Endothelial cell of umbilical vein (primary cell): ENCODE data around the gene FUT6. TPM values are rescaled to one million over a fixed set of nuclear protein-coding genes. Genes with fewer than 3 reads are reported as not detected.

Experiments used
- BruUV-seq: library from RNA; stranded (reverse); fragments of 400-500 nt; replicated peaks from 2 replicates; lab custom pipeline; 2021; lab: Mats Ljungman, UMichigan
- CTCF ChIA-PET: fragments of 300-600, 350-600 bp; sonication (Branson Sonifier 250); formaldehyde crosslinking; loops from one replicate; lab custom pipeline; 2021; ENCODE audit warnings: antibody characterized with exemption, inconsistent platforms; lab: Charles Lee
- POLR2A ChIA-PET: fragments of 300-600, 350-600 bp; sonication (Branson Sonifier 250); formaldehyde crosslinking; loops from one replicate; lab custom pipeline; 2021; ENCODE audit warnings: antibody characterized with exemption, inconsistent platforms; lab: Charles Lee
- DNase-seq: peaks from one replicate; pipeline ENCODE4 v3.0.0-alpha.2; 2011; ENCODE audit warnings: low read depth, low spot score
- FAIRE-seq: peaks from 2 replicates; lab custom pipeline; 2011; peaks lifted over from hg19 to GRCh38; lab: Jason Lieb, UNC
- H2AFZ ChIP-seq: 2 replicates; pipeline ENCODE4 v1.6.0; 2012; ENCODE audit warnings: low read depth, low read length, control low read depth, inconsistent platforms
- H3K27ac ChIP-seq: 2 replicates; pipeline ENCODE4 v1.5.1; 2011; ENCODE audit warnings: low read depth, mild to moderate bottlenecking, control low read depth, low read length, moderate library complexity; ENCODE audit not compliant: insufficient read depth
- H3K27me3 ChIP-seq, 2 experiments: 2 replicates each; pipeline versions ENCODE4 v1.6.0 to v1.6.1; 2011; ENCODE audit warnings: low read length in 2 of 2, mixed read lengths in 1 of 2; ENCODE audit not compliant: control insufficient read depth in 2 of 2, insufficient read depth in 2 of 2
- H3K36me3 ChIP-seq, 2 experiments: 2 replicates in 1 of 2; 3 replicates in 1 of 2; pipeline ENCODE4 v1.5.1; 2011; ENCODE audit warnings: low read length in 2 of 2, mild to moderate bottlenecking in 1 of 2, moderate library complexity in 1 of 2; ENCODE audit not compliant: control insufficient read depth in 2 of 2, insufficient read depth in 2 of 2; ENCODE audit errors: extremely low read depth in 1 of 2
- H3K4me1 ChIP-seq: 3 replicates; pipeline ENCODE4 v1.5.1; 2011; ENCODE audit warnings: mild to moderate bottlenecking, low read length; ENCODE audit not compliant: control insufficient read depth, insufficient read depth; ENCODE audit errors: extremely low read depth
- H3K4me2 ChIP-seq: 2 replicates; pipeline ENCODE4 v1.6.1; 2011; ENCODE audit warnings: low read length, control low read depth, mixed read lengths; ENCODE audit not compliant: insufficient read depth
- H3K4me3 ChIP-seq, 3 experiments: fragments of 200-600 bp in 1 of 3; sonication (generic), shearing (Covaris generic) in 1 of 3; replicated peaks in 1 of 3; 2 replicates each; pipeline ENCODE4 v1.5.1; 2011 to 2016; ENCODE audit warnings: control low read depth in 3 of 3, low read length in 3 of 3, mild to moderate bottlenecking in 2 of 3, inconsistent platforms in 1 of 3, low read depth in 1 of 3, moderate library complexity in 1 of 3; ENCODE audit not compliant: insufficient read depth in 1 of 3
- H3K79me2 ChIP-seq: 2 replicates; pipeline ENCODE4 v1.6.0; 2012; ENCODE audit warnings: low read length, inconsistent platforms; ENCODE audit not compliant: control insufficient read depth, insufficient read depth
- H3K9ac ChIP-seq: replicated peaks from 2 replicates; pipeline ENCODE3; 2011; ENCODE audit warnings: low read length, control low read depth; ENCODE audit not compliant: insufficient read depth; ENCODE audit errors: extremely low read depth
- H3K9me1 ChIP-seq: replicated peaks from 3 replicates; pipeline ENCODE4 v1.6.0; 2011; ENCODE audit warnings: mild to moderate bottlenecking, low read length; ENCODE audit not compliant: control insufficient read depth, insufficient read depth; ENCODE audit errors: extremely low read depth
- H3K9me3 ChIP-seq: replicated peaks from 2 replicates; pipeline ENCODE4 v1.5.1; 2012; ENCODE audit warnings: low read length, inconsistent platforms; ENCODE audit not compliant: control insufficient read depth, insufficient read depth
- H4K20me1 ChIP-seq: replicated peaks from 2 replicates; pipeline ENCODE3; 2011; ENCODE audit warnings: mild to moderate bottlenecking, low read length; ENCODE audit not compliant: control insufficient read depth, insufficient read depth; ENCODE audit errors: extremely low read depth
- EZH2 ChIP-seq: IDR thresholded peaks from 2 replicates; pipeline ENCODE4 v1.6.1; 2012; ENCODE audit warnings: borderline replicate concordance, low read depth, mild to moderate bottlenecking, moderate library complexity, low read length, inconsistent platforms; ENCODE audit not compliant: severe bottlenecking
- MYC ChIP-seq: IDR thresholded peaks from one replicate; pipeline ENCODE4 v1.6.1; 2011; ENCODE audit warnings: mild to moderate bottlenecking, low read depth, low read length
- dilution Hi-C: fragments of 300-500 bp; cut with MboI; formaldehyde crosslinking; loops from one replicate; pipeline ENCODE4 v1.15.0; 2019; ENCODE audit warnings: low sequenced_read_pairs; ENCODE audit not compliant: extremely low pct_ligation_motif_present
- intact Hi-C: fragments of 100-400 bp; cut with micrococcal nuclease; formaldehyde crosslinking; loops from one replicate; pipeline ENCODE4 v1.10.0; 2022
- polyA plus RNA-seq, 4 experiments: library from polyadenylated mRNA; depleted of rRNA in 3 of 4; stranded (reverse) in 3 of 4; unstranded in 1 of 4; fragments of >200 nt; gene quantifications; 2 replicates each; pipeline versions ENCODE4 v1.2.1 to v1.2.3, GENCODE V29; 2011 to 2012; ENCODE audit warnings: missing spikeins in 1 of 4
- total RNA-seq: library from RNA; stranded (reverse); gene quantifications from 2 replicates; pipeline ENCODE4 v1.2.3, GENCODE V29; 2021

Gene FUT6
- total and polyA plus RNA-seq, 2 donors (not counting 3 experiments of a cell fraction or from before 2014, with no cell fraction given) = not detected

GRCh38 chr19:5829567-5830310 is 9.8 kb downstream of the FUT6 start:
- no TSS peak for BruUV-seq
- no peak overlapping the region for H3K4me3 ChIP-seq
- ChIA-PET CTCF (interaction anchor here (0.6 to 3.1 kb wide), 4 partner anchors 19 to 64 kb away, joined by 3 to 42 read pairs (median 5); partner anchors contain the start of gene NRTN), POLR2A (interaction anchor here (0.6 to 3.2 kb wide), 2 partner anchors 74 to 146 kb away, joined by 4 to 14 read pairs; partner anchors contain the start of genes NDUFA11 and VMAC)
- H3K27me3 ChIP-seq = peaks cover 0 to 3% of the 10 kb centered on the region in 2 experiments
- DNase-seq = no peak
- H3K9me3 ChIP-seq = no peaks in the 10 kb centered on the region
- H3K9me1 ChIP-seq = no peaks in the 10 kb centered on the region
- H3K9ac ChIP-seq = no peak overlapping the region
- peak; percentile 41 for TF ChIP-seq EZH2
- TF ChIP-seq MYC = no peak
- no peaks in the 10 kb centered on the region for H3K79me2 ChIP-seq
- dilution Hi-C loops = no loop called here
- no peak overlapping the region for H3K4me2 ChIP-seq
- peaks cover 7% of the 10 kb centered on the region for H3K4me1 ChIP-seq
- H4K20me1 ChIP-seq = no peaks in the 10 kb centered on the region
- no peaks in the 10 kb centered on the region for H3K36me3 ChIP-seq
- no peak overlapping the region for H3K27ac ChIP-seq
- intact Hi-C loops = loop anchor here (2.0 kb wide), 1 partner anchor 75 kb away; the partner anchor contains the start of gene VMAC
- peak overlapping the region; percentile 9 for H2AFZ ChIP-seq
- FAIRE-seq = no peak

DNA sequence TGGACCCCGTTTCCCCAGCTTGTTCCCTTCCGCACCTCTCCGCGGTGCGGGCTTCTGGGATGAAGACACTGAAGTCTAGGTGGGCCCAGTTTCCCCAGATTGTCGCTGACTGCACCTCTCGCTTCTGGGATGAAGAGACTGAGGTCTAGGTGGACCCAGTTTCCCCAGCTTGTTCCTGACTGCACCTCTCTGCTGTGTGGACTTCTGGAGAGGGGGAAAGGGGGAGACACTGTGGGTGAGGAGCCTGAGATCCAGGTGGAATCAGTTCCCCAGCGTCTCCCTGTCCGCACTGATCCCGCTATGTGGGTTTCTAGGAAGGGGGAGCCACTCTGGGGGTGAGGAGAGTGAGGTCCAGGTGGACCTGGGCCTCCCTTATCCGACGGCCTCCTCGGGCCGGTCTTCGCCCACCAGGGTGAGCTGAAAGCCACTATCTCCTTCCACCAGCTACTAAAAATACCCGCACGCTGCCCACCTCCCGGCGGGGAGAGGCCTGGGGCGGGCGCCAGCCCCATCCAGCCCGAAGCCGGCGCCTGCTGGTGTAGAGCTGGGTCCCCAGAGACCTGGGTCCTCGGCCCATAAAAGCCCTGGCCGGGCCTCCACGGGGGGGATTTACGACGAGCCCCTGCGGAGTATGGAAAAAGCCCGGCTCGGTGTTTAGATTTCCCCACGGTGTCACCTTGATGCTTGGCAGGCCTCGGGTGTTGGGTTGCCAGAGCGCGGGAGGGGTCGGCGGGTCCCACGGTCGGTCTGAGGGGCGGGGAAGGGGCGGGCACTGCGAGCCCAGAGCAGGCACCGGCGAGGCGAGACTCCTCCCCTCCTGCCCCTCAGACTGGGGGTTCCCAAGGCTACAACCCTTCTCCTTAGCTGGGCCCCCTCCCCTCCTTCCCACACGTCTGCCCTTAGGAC is 10.6 kb downstream of the FUT6 start:
- H3K4me1 ChIP-seq = peaks cover 7% of the 10 kb centered on the region
- H3K4me2 ChIP-seq = peak overlapping the region; percentile 55
- H2AFZ ChIP-seq = peak overlapping the region; percentile 9
- TF ChIP-seq MYC (no peak), EZH2 (peak; percentile 25)
- FAIRE-seq = peak; percentile 28
- dilution Hi-C loops = no loop called here
- DNase-seq = peak; percentile 16
- H3K27me3 ChIP-seq = peaks cover 0 to 3% of the 10 kb centered on the region in 2 experiments
- POLR2A ChIA-PET = interaction anchor here (0.6 to 3.2 kb wide), 5 partner anchors 21 to 146 kb away, joined by 3 to 14 read pairs (median 4); partner anchors contain the start of genes NDUFA11 and VMAC
- H3K79me2 ChIP-seq = no peaks in the 10 kb centered on the region
- CTCF ChIA-PET = interaction anchor here (1.2 to 3.1 kb wide), 4 partner anchors 20 to 64 kb away, joined by 3 to 42 read pairs (median 6); partner anchors contain the start of gene NRTN
- peak overlapping the region; percentile 36 for H3K27ac ChIP-seq
- no peaks in the 10 kb centered on the region for H3K36me3 ChIP-seq
- no peaks in the 10 kb centered on the region for H4K20me1 ChIP-seq
- intact Hi-C loops = loop anchor here (2.0 kb wide), 1 partner anchor 76 kb away; the partner anchor contains the start of gene VMAC
- H3K9me3 ChIP-seq = no peaks in the 10 kb centered on the region
- H3K4me3 ChIP-seq = peak overlapping the region in 2 of 3 experiments; percentile 38 to 60
- BruUV-seq = TSS peak; percentile 97
- peak overlapping the region; percentile 58 for H3K9ac ChIP-seq
- no peaks in the 10 kb centered on the region for H3K9me1 ChIP-seq
